Right lobe of liver (tissue), 6 donors: ENCODE measurements around the gene PFN3. TPM values are rescaled to one million over a fixed set of nuclear protein-coding genes. Genes with fewer than 3 reads are reported as not detected.

Experiments
- ATAC-seq, 4 donors: fragments of 200-7000 bp; cut with Tn5 transposase; one replicate each; pipeline ENCODE4 v1.9.1; 2020; ENCODE audit warnings: mild to moderate bottlenecking in 4 of 4, moderate library complexity in 4 of 4
- DNase-seq, 3 donors: peaks; one replicate each; pipeline ENCODE4 v3.0.0-alpha.2; 2020
- H3K27ac ChIP-seq, 3 donors: fragments of 200-600 bp; one replicate each; pipeline ENCODE4 v1.8.0; 2022
- H3K27me3 ChIP-seq, 2 donors: fragments of 200-600 bp; one replicate each; pipeline ENCODE4 v1.8.0; 2022
- H3K36me3 ChIP-seq, 4 donors: fragments of 200-600 bp; sonication (generic) in 1 of 4; one replicate each; pipeline versions ENCODE4 v1.5.1 to v1.8.0; 2017 to 2022; ENCODE audit warnings: control low read depth in 1 of 4
- H3K4me1 ChIP-seq, 4 donors: fragments of 200-600 bp; sonication (generic) in 1 of 4; one replicate each; pipeline versions ENCODE4 v1.5.1 to v1.8.0; 2017 to 2022; ENCODE audit warnings: control low read depth in 1 of 4
- H3K4me3 ChIP-seq, 3 donors: fragments of 200-600 bp; one replicate each; pipeline ENCODE4 v1.8.0; 2022
- H3K9me3 ChIP-seq, 4 donors: fragments of 200-600 bp; sonication (generic) in 1 of 4; one replicate each; pipeline versions ENCODE4 v1.5.1 to v1.8.0; 2017 to 2022; ENCODE audit warnings: control low read depth in 1 of 4
- POLR2A ChIP-seq: fragments of 450-650 bp; IDR thresholded peaks from one replicate; pipeline ENCODE4 v1.6.1; 2017; ENCODE audit warnings: antibody characterized with exemption, mild to moderate bottlenecking
- WGBS: methylation state at CpG from one replicate; pipeline ENCODE4 v1.1.6; 2018; ENCODE audit warnings: low coverage, low lambda C conversion rate; ENCODE audit not compliant: insufficient coverage; ENCODE audit errors: missing lambda C conversion rate; 5-methylcytosine and 5-hydroxymethylcytosine counted together
- intact Hi-C, 2 donors: fragments of 100-400 bp; cut with DNase I; formaldehyde crosslinking; loops; one replicate each; pipeline versions ENCODE4 v1.11.2 to v1.14.1; 2022
- total RNA-seq, 6 experiments: library from RNA; depleted of rRNA in 2 of 6; stranded (reverse); fragments of >200 nt in 2 of 6; fragmentation: NEBNext Ultra II Directional in 3 of 6; extraction: Animal tissue kit (Norgen Biotek cat#: 25700) in 3 of 6; gene quantifications; one replicate each; pipeline versions ENCODE4 v1.1.0 to v1.2.4, GENCODE V29; 2016 to 2023
- TF ChIP-seq, protein P1 (sequence below), 4 donors: fragments of 200-600 bp in 3 of 4; fragments of 450-650 bp in 1 of 4; IDR thresholded peaks; one replicate each; pipeline versions ENCODE4 v1.5.1 to v1.8.0; 2016 to 2022; ENCODE audit warnings: antibody characterized with exemption in 4 of 4, mild to moderate bottlenecking in 2 of 4
- donor health status: DM: no; HTN: yes; CAD: no.
- donor health status: DM: no; HTN: no; CAD: no.
- donor health status: DM: no; HTN: no; CAD: no.
- donor health status: DM: no; HTN: yes; CAD: no.
- donor health status: DM: no; HTN: yes; CAD: no.

Gene PFN3
- total RNA-seq, 6 experiments from 2014 or later = not detected

- peak in 1 of 3 donors; percentile 58 for DNase-seq
- ATAC-seq = no peak
- Histone ChIP-seq H3K27me3 (no peaks in the 10 kb centered on the region), H3K4me3 (peak overlapping the region in 1 of 3 donors; percentile 70), H3K36me3 (peaks cover 0 to 9% (median 0%) of the 10 kb centered on the region in 4 donors), H3K4me1 (peaks cover 0 to 18% (median 0%) of the 10 kb centered on the region in 4 donors), H3K27ac (peak overlapping the region in 2 of 3 donors; percentile 73 to 74), H3K9me3 (no peaks in the 10 kb centered on the region)
- intact Hi-C loops = no loop called here
- no peak for TF ChIP-seq POLR2A
- TF ChIP-seq, protein P1, sequence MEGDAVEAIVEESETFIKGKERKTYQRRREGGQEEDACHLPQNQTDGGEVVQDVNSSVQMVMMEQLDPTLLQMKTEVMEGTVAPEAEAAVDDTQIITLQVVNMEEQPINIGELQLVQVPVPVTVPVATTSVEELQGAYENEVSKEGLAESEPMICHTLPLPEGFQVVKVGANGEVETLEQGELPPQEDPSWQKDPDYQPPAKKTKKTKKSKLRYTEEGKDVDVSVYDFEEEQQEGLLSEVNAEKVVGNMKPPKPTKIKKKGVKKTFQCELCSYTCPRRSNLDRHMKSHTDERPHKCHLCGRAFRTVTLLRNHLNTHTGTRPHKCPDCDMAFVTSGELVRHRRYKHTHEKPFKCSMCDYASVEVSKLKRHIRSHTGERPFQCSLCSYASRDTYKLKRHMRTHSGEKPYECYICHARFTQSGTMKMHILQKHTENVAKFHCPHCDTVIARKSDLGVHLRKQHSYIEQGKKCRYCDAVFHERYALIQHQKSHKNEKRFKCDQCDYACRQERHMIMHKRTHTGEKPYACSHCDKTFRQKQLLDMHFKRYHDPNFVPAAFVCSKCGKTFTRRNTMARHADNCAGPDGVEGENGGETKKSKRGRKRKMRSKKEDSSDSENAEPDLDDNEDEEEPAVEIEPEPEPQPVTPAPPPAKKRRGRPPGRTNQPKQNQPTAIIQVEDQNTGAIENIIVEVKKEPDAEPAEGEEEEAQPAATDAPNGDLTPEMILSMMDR (IDR thresholded peaks at IDR 0.05) = no peak
- WGBS = 50% methylated on average over 1 of the region's 11 CpGs
Measured at GRCh38 chr5:177427919-177428573, 27.6 kb upstream of the PFN3 start.

DNA sequence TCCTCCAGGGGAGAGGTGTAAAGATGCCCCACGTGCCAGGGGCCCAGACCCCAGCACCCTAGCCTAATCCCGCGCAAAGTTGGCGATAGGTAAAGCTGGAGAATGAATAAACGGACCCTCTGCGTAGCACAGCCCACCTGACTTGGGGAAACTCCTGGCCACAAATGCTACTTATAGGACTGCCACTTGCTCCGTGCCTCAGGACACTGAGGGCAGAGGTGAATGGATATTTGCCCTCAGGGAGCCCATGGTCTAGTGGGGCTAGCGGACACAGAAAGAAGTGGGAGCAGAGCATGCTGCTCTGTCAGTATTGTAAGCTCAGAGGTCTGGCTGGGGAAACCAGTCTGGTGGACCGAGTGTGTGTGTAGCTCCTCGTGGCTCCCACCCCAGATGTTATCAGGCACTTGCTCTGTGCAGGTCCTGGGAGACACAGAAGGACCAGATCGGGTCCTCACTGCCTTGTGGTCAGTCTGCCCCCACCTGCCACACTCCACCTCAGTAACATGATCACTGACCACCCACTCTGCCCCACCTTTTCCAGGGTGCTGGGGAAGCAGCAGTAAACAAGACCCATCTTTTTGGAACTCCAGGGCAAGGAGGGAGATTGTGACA is 26.9 kb upstream of the PFN3 start:
- H3K27ac ChIP-seq = peak overlapping the region; percentile 67 to 74 (median 73)
- no peak for ATAC-seq
- H3K36me3 ChIP-seq = peaks cover 0 to 2% (median 0%) of the 10 kb centered on the region in 4 donors
- H3K4me1 ChIP-seq = peaks cover 0 to 18% (median 0%) of the 10 kb centered on the region in 4 donors
- intact Hi-C loops = no loop called here
- peak overlapping the region; percentile 70 to 83 (median 80) for H3K4me3 ChIP-seq
- peak in 1 of 3 donors; percentile 50 for DNase-seq
- H3K9me3 ChIP-seq = no peaks in the 10 kb centered on the region
- WGBS = 0% methylated on average over 2 of the region's 11 CpGs
- no peak for TF ChIP-seq POLR2A
- TF ChIP-seq, protein P1 (IDR thresholded peaks at IDR 0.05) = no peak
- no peaks in the 10 kb centered on the region for H3K27me3 ChIP-seq

DNA sequence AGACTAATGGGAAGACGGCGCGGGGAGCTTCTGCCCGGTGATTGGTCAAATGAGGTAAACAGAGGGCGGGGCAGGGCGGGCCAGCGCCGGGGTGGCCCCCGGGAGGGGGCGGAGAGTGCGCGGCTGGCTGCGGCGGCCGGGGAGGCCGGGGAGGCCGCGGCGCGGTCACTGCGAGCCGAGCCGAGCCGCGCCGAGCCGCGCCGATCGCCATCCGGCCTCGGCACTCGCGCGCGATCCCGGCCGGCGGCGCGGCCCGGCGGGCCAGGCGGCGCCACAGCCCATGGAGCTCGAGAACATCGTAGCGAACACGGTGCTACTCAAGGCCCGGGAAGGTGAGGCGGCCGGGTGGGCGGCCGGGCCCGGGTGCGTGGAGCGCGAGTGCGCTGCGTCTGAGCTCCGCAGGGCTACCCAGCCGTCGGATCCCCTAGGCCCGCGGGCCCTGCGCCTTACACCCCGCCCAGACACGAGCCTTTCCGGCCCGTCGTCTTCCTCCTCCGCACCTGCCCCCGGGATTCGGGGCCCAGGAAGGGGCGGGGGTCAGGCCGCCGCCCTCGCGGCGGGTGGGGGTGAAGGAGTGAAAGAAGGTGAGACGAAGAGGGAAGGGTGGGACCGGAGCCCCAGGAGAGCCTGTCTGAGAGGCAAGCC is 26.2 kb upstream of the PFN3 start, which contains the start of gene GRK6:
TSS of gene GRK6 (plus strand) at position 111 of the 645 bp plus-strand sequence. CDS start at position 281, 170 bp downstream.
- peak within 1 kb of the TSS; percentile 70 to 83 (median 80) for H3K4me3 ChIP-seq
- peak; percentile 72 for TF ChIP-seq POLR2A
- TF ChIP-seq, protein P1 (IDR thresholded peaks at IDR 0.05) = no peak
- H3K36me3 ChIP-seq = no peaks in the 10 kb centered on the region
- H3K27me3 ChIP-seq = no peaks in the 10 kb centered on the region
- 2% methylated on average over 11 of the region's 82 CpGs for WGBS
- H3K9me3 ChIP-seq = no peaks in the 10 kb centered on the region
- intact Hi-C loops = no loop called here
- peak within 1 kb of the TSS; percentile 71 to 88 (median 83) for H3K27ac ChIP-seq
- DNase-seq = peak; percentile 58 to 73 (median 66)
- ATAC-seq = peak in 1 of 4 donors; percentile 0
- peaks cover 0 to 18% (median 0%) of the 10 kb centered on the region in 4 donors for H3K4me1 ChIP-seq

DNA sequence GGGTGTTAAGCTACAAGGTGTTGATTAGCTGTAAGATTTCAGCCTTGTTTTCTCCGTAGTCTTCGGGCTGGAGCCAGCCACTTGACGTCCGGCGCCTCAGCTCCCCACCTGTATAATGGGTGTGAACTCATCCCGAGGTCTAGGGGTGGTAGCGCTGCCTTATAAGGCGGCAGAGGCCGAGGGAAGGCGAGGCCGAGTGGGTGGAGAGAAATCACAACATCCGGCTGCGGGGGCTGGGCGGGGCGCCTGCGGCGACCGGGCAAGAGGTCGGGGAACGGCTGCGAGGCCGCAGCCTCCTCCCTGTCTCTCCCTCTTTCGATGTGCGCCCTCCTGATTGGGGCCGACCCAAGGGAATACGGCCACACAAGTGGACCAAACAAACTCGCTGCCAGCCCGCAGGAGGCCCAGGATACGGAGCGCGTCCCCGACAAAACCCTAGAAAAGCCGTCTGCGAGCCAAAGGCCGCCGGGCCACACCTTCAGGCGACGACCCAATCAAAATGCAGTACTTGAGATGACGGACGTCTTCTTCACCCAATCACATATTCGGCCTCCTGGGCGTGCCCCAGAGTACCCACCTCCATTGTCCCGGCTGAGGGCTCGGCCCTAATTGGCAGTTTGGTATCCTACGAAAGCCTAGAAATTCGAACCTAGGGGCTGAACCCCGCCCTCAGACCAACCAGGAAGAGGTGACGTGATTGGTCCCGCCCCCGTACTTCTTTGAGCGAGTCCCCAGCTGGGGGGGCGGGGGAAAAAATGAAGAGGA is 25.5 kb upstream of the PFN3 start:
- WGBS = under 1% methylated on average over 21 of the region's 52 CpGs
- H3K27me3 ChIP-seq = no peaks in the 10 kb centered on the region
- H3K36me3 ChIP-seq = no peaks in the 10 kb centered on the region
- peak overlapping the region; percentile 71 to 88 (median 83) for H3K27ac ChIP-seq
- peak overlapping the region; percentile 44 to 60 (median 53) for H3K4me3 ChIP-seq
- peaks cover 0 to 18% (median 0%) of the 10 kb centered on the region in 4 donors for H3K4me1 ChIP-seq
- DNase-seq (peak; percentile 99 to 100 (median 100)), ATAC-seq (peak; percentile 90 to 95 (median 92))
- intact Hi-C loops = no loop called here
- TF ChIP-seq, protein P1 (IDR thresholded peaks at IDR 0.05) = no peak
- TF ChIP-seq POLR2A = peak; percentile 88
- no peaks in the 10 kb centered on the region for H3K9me3 ChIP-seq
